Smooth muscle cell of the brain vasculature (primary cell): Measurements from ENCODE around the gene SUFU.

ENCODE experiments used
- DNase-seq: peaks from one replicate; pipeline ENCODE4 v3.0.0-alpha.2; 2012; ENCODE audit warnings: low read depth, low spot score

SUFU gene

GRCh38 chr10:102549549-102549948, 45.8 kb downstream of the SUFU start:
- DNase-seq: no peak

GRCh38 chr10:102550636-102551210, 47.0 kb downstream of the SUFU start:
- DNase-seq: no peak

- DNase-seq: no peak
Observed at GRCh38 chr10:102552533-102552932, 48.8 kb downstream of the SUFU start.

- no peak for DNase-seq
Observed at GRCh38 chr10:102553771-102554170, 50.0 kb downstream of the SUFU start.

GRCh38 chr10:102554531-102554930, 50.8 kb downstream of the SUFU start:
- no peak for DNase-seq

GRCh38 chr10:102555781-102556328, 52.1 kb downstream of the SUFU start:
- DNase-seq: no peak

GRCh38 chr10:102557569-102557968, 53.8 kb downstream of the SUFU start:
- DNase-seq: no peak

GRCh38 chr10:102559764-102560163, 56.0 kb downstream of the SUFU start:
- no peak for DNase-seq

- DNase-seq: no peak
Observed at GRCh38 chr10:102564209-102564834, 60.5 kb downstream of the SUFU start.

- no peak for DNase-seq
Observed at GRCh38 chr10:102565793-102566192, 62.0 kb downstream of the SUFU start.

GRCh38 chr10:102578782-102579181, 75.0 kb downstream of the SUFU start:
- DNase-seq: no peak

GRCh38 chr10:102579328-102579727, 75.6 kb downstream of the SUFU start:
- peak; percentile 35 for DNase-seq

GRCh38 chr10:102580230-102580629, 76.5 kb downstream of the SUFU start:
- DNase-seq: peak; percentile 50

GRCh38 chr10:102581401-102581800, 77.6 kb downstream of the SUFU start:
- DNase-seq: no peak

GRCh38 chr10:102581981-102582580, 78.3 kb downstream of the SUFU start:
- no peak for DNase-seq

- peak; percentile 85 for DNase-seq
Observed at GRCh38 chr10:102583435-102584417, 80.0 kb downstream of the SUFU start.

GRCh38 chr10:102585026-102585425, 81.3 kb downstream of the SUFU start:
- no peak for DNase-seq

- DNase-seq: no peak
Observed at GRCh38 chr10:102586858-102587257, 83.1 kb downstream of the SUFU start.

- DNase-seq: no peak
Observed at GRCh38 chr10:102588875-102589274, 85.1 kb downstream of the SUFU start.

GRCh38 chr10:102593074-102593803, 89.5 kb downstream of the SUFU start:
- no peak for DNase-seq

- no peak for DNase-seq
Observed at GRCh38 chr10:102593804-102594079, 90.0 kb downstream of the SUFU start.
